NB4 (cell line): ENCODE results near the gene EIF4G3.

Experiments used
- POLR2A ChIP-seq: IDR thresholded peaks from 2 replicates; pipeline ENCODE4 v1.6.1; 2011; ENCODE audit warnings: mild to moderate bottlenecking; ENCODE audit not compliant: insufficient read length; ENCODE audit errors: extremely low read depth
- TF ChIP-seq, protein P1 (sequence below): IDR thresholded peaks from one replicate; pipeline ENCODE4 v1.5.1; 2012; ENCODE audit warnings: low read depth, low read length
- TF ChIP-seq, protein P2 (sequence below): IDR thresholded peaks from 2 replicates; pipeline ENCODE4 v1.6.1; 2011; ENCODE audit warnings: low read depth, low read length

DNA sequence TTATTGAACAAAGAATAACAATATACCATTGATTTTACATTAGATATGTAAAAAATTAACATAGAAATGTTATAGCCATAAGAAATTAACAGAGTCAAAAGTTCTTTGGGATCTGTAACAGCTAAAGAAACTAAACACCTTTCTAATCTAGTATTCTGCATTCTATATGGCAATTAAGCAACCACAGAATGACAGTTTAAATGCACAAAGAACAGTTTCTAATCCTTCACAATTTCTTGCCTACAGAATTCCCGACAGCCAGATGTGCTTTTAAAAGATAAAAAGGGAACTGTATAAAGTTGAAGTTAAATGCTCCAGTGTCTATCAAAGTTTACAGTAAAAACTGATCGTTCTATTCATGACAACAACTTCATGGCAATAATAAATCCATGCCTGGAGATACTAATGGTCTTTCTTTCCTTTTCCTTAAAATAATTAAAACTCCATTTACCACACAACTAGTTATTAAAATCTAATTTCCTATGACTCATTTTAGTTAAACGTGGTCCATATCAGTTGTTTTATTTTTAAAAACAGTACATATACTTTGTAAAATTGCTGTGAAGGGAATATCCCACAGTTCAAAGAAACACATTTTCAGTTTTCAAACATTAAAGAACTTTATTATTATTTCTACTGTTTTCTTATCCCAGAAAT, 110.2 kb downstream of the EIF4G3 start:
- TF ChIP-seq, protein P1, sequence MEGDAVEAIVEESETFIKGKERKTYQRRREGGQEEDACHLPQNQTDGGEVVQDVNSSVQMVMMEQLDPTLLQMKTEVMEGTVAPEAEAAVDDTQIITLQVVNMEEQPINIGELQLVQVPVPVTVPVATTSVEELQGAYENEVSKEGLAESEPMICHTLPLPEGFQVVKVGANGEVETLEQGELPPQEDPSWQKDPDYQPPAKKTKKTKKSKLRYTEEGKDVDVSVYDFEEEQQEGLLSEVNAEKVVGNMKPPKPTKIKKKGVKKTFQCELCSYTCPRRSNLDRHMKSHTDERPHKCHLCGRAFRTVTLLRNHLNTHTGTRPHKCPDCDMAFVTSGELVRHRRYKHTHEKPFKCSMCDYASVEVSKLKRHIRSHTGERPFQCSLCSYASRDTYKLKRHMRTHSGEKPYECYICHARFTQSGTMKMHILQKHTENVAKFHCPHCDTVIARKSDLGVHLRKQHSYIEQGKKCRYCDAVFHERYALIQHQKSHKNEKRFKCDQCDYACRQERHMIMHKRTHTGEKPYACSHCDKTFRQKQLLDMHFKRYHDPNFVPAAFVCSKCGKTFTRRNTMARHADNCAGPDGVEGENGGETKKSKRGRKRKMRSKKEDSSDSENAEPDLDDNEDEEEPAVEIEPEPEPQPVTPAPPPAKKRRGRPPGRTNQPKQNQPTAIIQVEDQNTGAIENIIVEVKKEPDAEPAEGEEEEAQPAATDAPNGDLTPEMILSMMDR = no peak
- no peak for TF ChIP-seq POLR2A
- TF ChIP-seq, protein P2, sequence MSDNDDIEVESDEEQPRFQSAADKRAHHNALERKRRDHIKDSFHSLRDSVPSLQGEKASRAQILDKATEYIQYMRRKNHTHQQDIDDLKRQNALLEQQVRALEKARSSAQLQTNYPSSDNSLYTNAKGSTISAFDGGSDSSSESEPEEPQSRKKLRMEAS = no peak
